CD14-positive monocyte (primary cell): Measurements from ENCODE around the gene LCA5L. TPM values are rescaled to one million over a fixed set of nuclear protein-coding genes. Genes with fewer than 3 reads are reported as not detected.

ENCODE experiments used
- DNase-seq, 3 donors: peaks; one replicate each; pipeline ENCODE4 v3.0.0-alpha.2; 2011 to 2022
- H2AFZ ChIP-seq: 2 replicates; pipeline ENCODE4 v1.6.0; 2012; ENCODE audit warnings: mild to moderate bottlenecking, low read depth, low read length, inconsistent platforms; ENCODE audit not compliant: insufficient read depth, poor library complexity, severe bottlenecking
- H3K27ac ChIP-seq, 2 donors: 1 replicate in 1 of 2; 2 replicates in 1 of 2; pipeline ENCODE4 v1.5.1; 2012 to 2013; ENCODE audit warnings: low read length in 2 of 2, control low read depth in 1 of 2, inconsistent platforms in 1 of 2, low read depth in 1 of 2, mild to moderate bottlenecking in 1 of 2
- H3K27me3 ChIP-seq, 2 donors: one replicate each; pipeline versions ENCODE4 v1.6.0 to v1.6.1; 2011 to 2013; ENCODE audit warnings: low read length in 2 of 2; ENCODE audit not compliant: control insufficient read depth in 2 of 2, insufficient read depth in 2 of 2
- H3K36me3 ChIP-seq, 2 donors: replicated peaks in 1 of 2; 1 replicate in 1 of 2; 2 replicates in 1 of 2; pipeline versions ENCODE4 v1.5.1 to v1.6.1; 2012 to 2013; ENCODE audit warnings: low read length in 2 of 2, control low read depth in 1 of 2, inconsistent platforms in 1 of 2, mild to moderate bottlenecking in 1 of 2; ENCODE audit not compliant: insufficient read depth in 2 of 2, control insufficient read depth in 1 of 2
- H3K4me1 ChIP-seq, 2 donors: 1 replicate in 1 of 2; 2 replicates in 1 of 2; pipeline versions ENCODE4 v1.5.1 to v1.6.1; 2012 to 2013; ENCODE audit warnings: low read length in 2 of 2, control low read depth in 1 of 2, inconsistent platforms in 1 of 2, mild to moderate bottlenecking in 1 of 2, moderate library complexity in 1 of 2; ENCODE audit not compliant: insufficient read depth in 2 of 2, control insufficient read depth in 1 of 2
- H3K4me2 ChIP-seq: replicated peaks from 2 replicates; pipeline ENCODE3; 2012; ENCODE audit warnings: low read length, moderate library complexity, mild to moderate bottlenecking; ENCODE audit not compliant: poor library complexity, severe bottlenecking; ENCODE audit errors: extremely low read depth
- H3K4me3 ChIP-seq, 3 experiments: fragments of 200-600 bp in 1 of 3; sonication (generic) in 1 of 3; replicated peaks in 1 of 3; 1 replicate in 2 of 3; 2 replicates in 1 of 3; pipeline ENCODE4 v1.5.1; 2011 to 2013; ENCODE audit warnings: low read length in 3 of 3, mild to moderate bottlenecking in 3 of 3, control low read depth in 2 of 3, low read depth in 2 of 3, inconsistent platforms in 1 of 3, moderate library complexity in 1 of 3
- H3K79me2 ChIP-seq: 2 replicates; pipeline ENCODE4 v1.6.0; 2012; ENCODE audit warnings: mild to moderate bottlenecking, control low read depth, inconsistent platforms, low read length, moderate library complexity; ENCODE audit not compliant: insufficient read depth
- H3K9ac ChIP-seq: 2 replicates; pipeline ENCODE4 v1.6.0; 2017; ENCODE audit warnings: low read length, mild to moderate bottlenecking; ENCODE audit not compliant: insufficient read depth, poor library complexity, severe bottlenecking
- H3K9me3 ChIP-seq, 2 donors: replicated peaks in 1 of 2; 1 replicate in 1 of 2; 2 replicates in 1 of 2; pipeline versions ENCODE4 v1.5.1 to v1.6.1; 2012 to 2013; ENCODE audit warnings: low read length in 2 of 2, control low read depth in 1 of 2; ENCODE audit not compliant: control insufficient read depth in 1 of 2, insufficient read depth in 1 of 2
- H4K20me1 ChIP-seq: 2 replicates; pipeline ENCODE4 v1.6.0; 2012; ENCODE audit warnings: mild to moderate bottlenecking, low read length, control low read depth, moderate library complexity; ENCODE audit not compliant: insufficient read depth
- H3K27ac Mint-ChIP-seq, 7 donors: one replicate each; pipeline ENCODE4 v1.8.0; 2020; ENCODE audit warnings: mild to moderate bottlenecking in 7 of 7, mixed read lengths in 7 of 7, moderate library complexity in 6 of 7, inconsistent platforms in 2 of 7
- H3K27me3 Mint-ChIP-seq, 3 donors: one replicate each; pipeline ENCODE4 v1.8.0; 2021 to 2022; ENCODE audit warnings: low read depth in 3 of 3, mild to moderate bottlenecking in 3 of 3, mixed read lengths in 3 of 3, moderate library complexity in 3 of 3, inconsistent platforms in 1 of 3
- H3K36me3 Mint-ChIP-seq, 2 donors: one replicate each; pipeline ENCODE4 v1.8.0; 2020; ENCODE audit warnings: mixed read lengths in 2 of 2, inconsistent platforms in 1 of 2, mild to moderate bottlenecking in 1 of 2
- H3K4me1 Mint-ChIP-seq: one replicate; pipeline ENCODE4 v1.8.0; 2020; ENCODE audit warnings: mild to moderate bottlenecking, mixed read lengths
- H3K4me3 Mint-ChIP-seq, 2 donors: one replicate each; pipeline ENCODE4 v1.8.0; 2020; ENCODE audit warnings: mild to moderate bottlenecking in 2 of 2, mixed read lengths in 2 of 2, moderate library complexity in 1 of 2
- H3K9me3 Mint-ChIP-seq, 7 donors: one replicate each; pipeline ENCODE4 v1.8.0; 2020 to 2022; ENCODE audit warnings: mixed read lengths in 7 of 7, mild to moderate bottlenecking in 6 of 7, moderate library complexity in 6 of 7, inconsistent platforms in 2 of 7
- WGBS: methylation state at CpG from one replicate; pipeline ENCODE4 v1.1.5; 2013; ENCODE audit warnings: missing lambda C conversion rate; ENCODE audit not compliant: insufficient coverage; 5-methylcytosine and 5-hydroxymethylcytosine counted together
- intact Hi-C, 2 donors: fragments of 100-400 bp; cut with micrococcal nuclease; formaldehyde crosslinking; loops; one replicate each; pipeline versions ENCODE4 v1.15.0 to v1.15.1; 2023
- polyA plus RNA-seq, 3 donors: library from polyadenylated mRNA; depleted of rRNA in 1 of 3; unstranded in 2 of 3; stranded (reverse) in 1 of 3; fragments of 300-500 nt in 2 of 3; fragments of >200 nt in 1 of 3; fragmentation: Illumina TruSeq in 2 of 3; gene quantifications; 1 replicate in 2 of 3; 2 replicates in 1 of 3; pipeline ENCODE4 v1.2.3, GENCODE V29; 2012 to 2021
- TF ChIP-seq, protein P1 (sequence below): fragments of 200-600 bp; IDR thresholded peaks from one replicate; pipeline ENCODE4 v1.8.0; 2022; ENCODE audit warnings: antibody characterized with exemption, mild to moderate bottlenecking

Gene LCA5L
- polyA plus RNA-seq, 3 donors = 0.12 TPM; not detected in 2

- Histone ChIP-seq H4K20me1 (no peaks in the 10 kb centered on the region), H3K27me3 (no peaks in the 10 kb centered on the region), H3K9ac (no peak overlapping the region), H3K27ac (no peak overlapping the region), H3K36me3 (no peaks in the 10 kb centered on the region), H2AFZ (no peak overlapping the region), H3K4me2 (no peak overlapping the region), H3K4me3 (no peak overlapping the region), H3K4me1 (no peaks in the 10 kb centered on the region), H3K9me3 (no peaks in the 10 kb centered on the region), H3K79me2 (no peaks in the 10 kb centered on the region)
- H3K9me3 Mint-ChIP-seq = peaks cover 2 to 10% (median 5%) of the 10 kb centered on the region in 7 donors
- H3K27me3 Mint-ChIP-seq = peaks cover 2 to 3% (median 2%) of the 10 kb centered on the region in 3 donors
- no peak overlapping the region for H3K4me3 Mint-ChIP-seq
- intact Hi-C loops = no loop called here
- DNase-seq = no peak
- H3K36me3 Mint-ChIP-seq = peaks cover 0 to 4% of the 10 kb centered on the region in 2 donors
- TF ChIP-seq, protein P1, sequence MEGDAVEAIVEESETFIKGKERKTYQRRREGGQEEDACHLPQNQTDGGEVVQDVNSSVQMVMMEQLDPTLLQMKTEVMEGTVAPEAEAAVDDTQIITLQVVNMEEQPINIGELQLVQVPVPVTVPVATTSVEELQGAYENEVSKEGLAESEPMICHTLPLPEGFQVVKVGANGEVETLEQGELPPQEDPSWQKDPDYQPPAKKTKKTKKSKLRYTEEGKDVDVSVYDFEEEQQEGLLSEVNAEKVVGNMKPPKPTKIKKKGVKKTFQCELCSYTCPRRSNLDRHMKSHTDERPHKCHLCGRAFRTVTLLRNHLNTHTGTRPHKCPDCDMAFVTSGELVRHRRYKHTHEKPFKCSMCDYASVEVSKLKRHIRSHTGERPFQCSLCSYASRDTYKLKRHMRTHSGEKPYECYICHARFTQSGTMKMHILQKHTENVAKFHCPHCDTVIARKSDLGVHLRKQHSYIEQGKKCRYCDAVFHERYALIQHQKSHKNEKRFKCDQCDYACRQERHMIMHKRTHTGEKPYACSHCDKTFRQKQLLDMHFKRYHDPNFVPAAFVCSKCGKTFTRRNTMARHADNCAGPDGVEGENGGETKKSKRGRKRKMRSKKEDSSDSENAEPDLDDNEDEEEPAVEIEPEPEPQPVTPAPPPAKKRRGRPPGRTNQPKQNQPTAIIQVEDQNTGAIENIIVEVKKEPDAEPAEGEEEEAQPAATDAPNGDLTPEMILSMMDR = no peak
- no peaks in the 10 kb centered on the region for H3K4me1 Mint-ChIP-seq
- 91% methylated on average over 1 of the region's 1 CpG for WGBS
- H3K27ac Mint-ChIP-seq = peak overlapping the region in 1 of 7 donors; percentile 9
Observed at GRCh38 chr21:39489380-39489924, 43.9 kb upstream of the LCA5L start.

GRCh38 chr21:39484711-39485276 lies 39.2 kb upstream of the LCA5L start:
- no peaks in the 10 kb centered on the region for H4K20me1 ChIP-seq
- peaks cover 0 to 1% (median 0%) of the 10 kb centered on the region in 7 donors for H3K9me3 Mint-ChIP-seq
- no peaks in the 10 kb centered on the region for H3K36me3 Mint-ChIP-seq
- H3K27ac ChIP-seq = no peak overlapping the region
- H3K79me2 ChIP-seq = no peaks in the 10 kb centered on the region
- H3K4me1 ChIP-seq = no peaks in the 10 kb centered on the region
- no peaks in the 10 kb centered on the region for H3K36me3 ChIP-seq
- H3K9me3 ChIP-seq = no peaks in the 10 kb centered on the region
- no peak overlapping the region for H3K4me3 ChIP-seq
- H3K9ac ChIP-seq = no peak overlapping the region
- intact Hi-C loops = no loop called here
- no peaks in the 10 kb centered on the region for H3K4me1 Mint-ChIP-seq
- DNase-seq = no peak
- WGBS = 100% methylated on average over 3 of the region's 6 CpGs
- H3K27ac Mint-ChIP-seq = no peak overlapping the region
- H3K27me3 Mint-ChIP-seq = peaks cover 0 to 2% (median 2%) of the 10 kb centered on the region in 3 donors
- TF ChIP-seq, protein P1 = no peak
- H3K4me3 Mint-ChIP-seq = no peak overlapping the region
- H2AFZ ChIP-seq = no peak overlapping the region
- H3K27me3 ChIP-seq = no peaks in the 10 kb centered on the region
- H3K4me2 ChIP-seq = no peak overlapping the region
